Mucosa of stomach (tissue), 1 donor: Measurements from ENCODE around the gene EBF3.

Experiments used
- H3K27me3 ChIP-seq: one replicate; pipeline ENCODE4 v1.7.0; 2013; ENCODE audit warnings: mild to moderate bottlenecking, low read length; ENCODE audit not compliant: control insufficient read depth, insufficient read depth
- H3K36me3 ChIP-seq: one replicate; pipeline ENCODE4 v1.7.0; 2013; ENCODE audit warnings: low read length; ENCODE audit not compliant: control insufficient read depth, insufficient read depth
- H3K4me1 ChIP-seq: one replicate; pipeline ENCODE4 v1.7.0; 2013; ENCODE audit warnings: mild to moderate bottlenecking, low read length; ENCODE audit not compliant: control insufficient read depth, insufficient read depth
- H3K4me3 ChIP-seq: one replicate; pipeline ENCODE4 v1.7.0; 2013; ENCODE audit warnings: low read length
- H3K9ac ChIP-seq: one replicate; pipeline ENCODE4 v1.7.0; 2013; ENCODE audit warnings: mild to moderate bottlenecking, low read length, moderate library complexity
- H3K9me3 ChIP-seq: one replicate; pipeline ENCODE4 v1.7.0; 2013; ENCODE audit warnings: mild to moderate bottlenecking, low read length, moderate library complexity; ENCODE audit not compliant: control insufficient read depth
- donor health status: Pancreatic carcinoma.

EBF3 gene

GRCh38 chr10:129859536-129859935 lies 104.5 kb downstream of the EBF3 start:
- no peaks in the 10 kb centered on the region for H3K9me3 ChIP-seq
- H3K9ac ChIP-seq: no peak overlapping the region
- peaks cover 5% of the 10 kb centered on the region for H3K27me3 ChIP-seq
- H3K4me1 ChIP-seq: no peaks in the 10 kb centered on the region
- no peaks in the 10 kb centered on the region for H3K36me3 ChIP-seq
- no peak overlapping the region for H3K4me3 ChIP-seq

GRCh38 chr10:129857242-129857960 lies 106.7 kb downstream of the EBF3 start:
- no peak overlapping the region for H3K9ac ChIP-seq

GRCh38 chr10:129855836-129856563 lies 108.1 kb downstream of the EBF3 start:
- H3K27me3 ChIP-seq: peaks cover 14% of the 10 kb centered on the region
- no peak overlapping the region for H3K4me3 ChIP-seq
- H3K9me3 ChIP-seq: no peaks in the 10 kb centered on the region
- H3K4me1 ChIP-seq: no peaks in the 10 kb centered on the region
- H3K9ac ChIP-seq: no peak overlapping the region
- H3K36me3 ChIP-seq: no peaks in the 10 kb centered on the region

More at GRCh38 chr10:129857242-129857960, 106.7 kb downstream of the EBF3 start:
- Histone ChIP-seq H3K27me3 (peaks cover 9% of the 10 kb centered on the region), H3K4me3 (no peak overlapping the region), H3K36me3 (no peaks in the 10 kb centered on the region), H3K9me3 (no peaks in the 10 kb centered on the region), H3K4me1 (no peaks in the 10 kb centered on the region)

- Histone ChIP-seq H3K9me3 (no peaks in the 10 kb centered on the region), H3K36me3 (no peaks in the 10 kb centered on the region), H3K27me3 (peaks cover 24% of the 10 kb centered on the region), H3K4me3 (no peak overlapping the region), H3K9ac (no peak overlapping the region), H3K4me1 (no peaks in the 10 kb centered on the region)
These were observed 109.0 kb downstream of the EBF3 start for GRCh38 chr10:129854796-129855705.

GRCh38 chr10:129854158-129854557 lies 109.9 kb downstream of the EBF3 start:
- Histone ChIP-seq H3K36me3 (no peaks in the 10 kb centered on the region), H3K9ac (no peak overlapping the region), H3K27me3 (peaks cover 27% of the 10 kb centered on the region), H3K4me1 (no peaks in the 10 kb centered on the region), H3K9me3 (no peaks in the 10 kb centered on the region), H3K4me3 (no peak overlapping the region)

GRCh38 chr10:129853562-129853903 lies 110.5 kb downstream of the EBF3 start:
- Histone ChIP-seq H3K9ac (no peak overlapping the region), H3K9me3 (no peaks in the 10 kb centered on the region), H3K4me3 (no peak overlapping the region), H3K27me3 (peaks cover 27% of the 10 kb centered on the region), H3K4me1 (no peaks in the 10 kb centered on the region), H3K36me3 (no peaks in the 10 kb centered on the region)

GRCh38 chr10:129852829-129853561 lies 111.1 kb downstream of the EBF3 start:
- peaks cover 4% of the 10 kb centered on the region for H3K4me1 ChIP-seq
- peaks cover 27% of the 10 kb centered on the region for H3K27me3 ChIP-seq
- no peak overlapping the region for H3K9ac ChIP-seq
- H3K9me3 ChIP-seq: no peaks in the 10 kb centered on the region
- no peak overlapping the region for H3K4me3 ChIP-seq
- H3K36me3 ChIP-seq: no peaks in the 10 kb centered on the region

- H3K4me1 ChIP-seq: peaks cover 9% of the 10 kb centered on the region
- peaks cover 27% of the 10 kb centered on the region for H3K27me3 ChIP-seq
- H3K9me3 ChIP-seq: no peaks in the 10 kb centered on the region
- H3K4me3 ChIP-seq: no peak overlapping the region
- H3K9ac ChIP-seq: no peak overlapping the region
- no peaks in the 10 kb centered on the region for H3K36me3 ChIP-seq
These were observed 112.0 kb downstream of the EBF3 start for GRCh38 chr10:129851941-129852640.

- H3K9ac ChIP-seq: no peak overlapping the region
- H3K9me3 ChIP-seq: no peaks in the 10 kb centered on the region
- H3K4me1 ChIP-seq: peaks cover 9% of the 10 kb centered on the region
- no peak overlapping the region for H3K4me3 ChIP-seq
- no peaks in the 10 kb centered on the region for H3K36me3 ChIP-seq
- H3K27me3 ChIP-seq: peaks cover 27% of the 10 kb centered on the region
These were observed 113.3 kb downstream of the EBF3 start for GRCh38 chr10:129850790-129851189.

GRCh38 chr10:129850316-129850715 lies 113.8 kb downstream of the EBF3 start:
- Histone ChIP-seq H3K9ac (no peak overlapping the region), H3K9me3 (no peaks in the 10 kb centered on the region), H3K36me3 (no peaks in the 10 kb centered on the region), H3K4me1 (peaks cover 9% of the 10 kb centered on the region), H3K27me3 (peaks cover 27% of the 10 kb centered on the region), H3K4me3 (no peak overlapping the region)

GRCh38 chr10:129849853-129850252 lies 114.2 kb downstream of the EBF3 start:
- H3K4me1 ChIP-seq: peaks cover 9% of the 10 kb centered on the region
- no peaks in the 10 kb centered on the region for H3K9me3 ChIP-seq
- H3K4me3 ChIP-seq: no peak overlapping the region
- H3K36me3 ChIP-seq: no peaks in the 10 kb centered on the region
- peaks cover 23% of the 10 kb centered on the region for H3K27me3 ChIP-seq
- H3K9ac ChIP-seq: no peak overlapping the region
